Measurements from ENCODE around the gene TALDO1.

TALDO1 gene

DNA sequence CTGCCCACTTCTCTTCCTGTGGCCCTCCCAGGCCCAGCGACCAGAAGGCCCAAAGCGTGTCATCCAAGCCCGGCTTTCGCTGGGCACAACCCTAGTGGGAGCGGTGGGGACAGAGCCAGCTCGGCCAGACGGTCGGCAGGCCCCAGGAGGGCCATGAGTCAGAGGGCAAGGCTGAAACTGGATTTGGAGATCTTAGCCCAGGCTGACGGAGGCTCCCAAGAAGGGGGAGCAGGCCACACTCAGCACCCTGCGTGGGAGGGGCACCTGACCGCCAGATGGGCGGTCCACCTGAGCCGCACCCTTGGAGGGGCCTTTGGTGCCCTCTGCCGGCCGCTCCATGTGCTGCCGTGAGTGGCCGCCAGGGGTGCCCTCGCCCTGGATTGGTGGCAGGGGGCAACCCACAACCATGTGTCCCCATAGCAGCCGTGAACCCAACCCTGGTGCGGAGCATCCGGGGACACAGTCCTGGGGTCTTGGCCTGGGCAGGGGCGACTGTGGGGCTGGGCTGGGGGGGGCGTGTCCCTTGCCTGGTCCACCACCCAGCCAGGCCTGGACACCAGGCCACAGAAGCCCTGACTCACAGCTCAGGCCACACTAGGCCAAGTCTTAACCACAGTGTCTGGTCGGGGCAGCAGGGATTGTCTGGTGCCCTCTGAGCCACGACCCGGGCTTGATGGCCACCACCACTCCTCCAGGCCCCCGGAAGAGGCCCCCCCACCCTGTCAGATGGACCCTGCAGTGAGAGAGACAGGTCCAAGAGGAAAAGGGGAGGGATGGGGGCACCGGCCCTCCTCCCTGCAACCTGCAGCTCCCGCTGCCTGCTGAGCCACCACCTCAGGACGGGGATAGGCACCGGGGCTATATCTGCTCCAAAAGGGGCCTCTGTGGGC lies 19.2 kb upstream of the TALDO1 start:
- peak; percentile 78 for TF ChIP-seq NFIC (IDR thresholded peaks at IDR 0.05)
- TF ChIP-seq TEAD4 (IDR thresholded peaks at IDR 0.05): no peak; the same call in 1 of the 2 replicates
- TF ChIP-seq CEBPB (IDR thresholded peaks at IDR 0.05): no peak
- peak; percentile 15; the same call in 1 of the 2 replicates for TF ChIP-seq FOXM1 (IDR thresholded peaks at IDR 0.05; ENCODE audit: borderline replicate concordance, low read depth)
- TF ChIP-seq EGR1 (IDR thresholded peaks at IDR 0.05): peak; percentile 96
- TF ChIP-seq TCF12 (IDR thresholded peaks at IDR 0.05; ENCODE audit: low read depth): peak; percentile 86
- TF ChIP-seq, protein P1, sequence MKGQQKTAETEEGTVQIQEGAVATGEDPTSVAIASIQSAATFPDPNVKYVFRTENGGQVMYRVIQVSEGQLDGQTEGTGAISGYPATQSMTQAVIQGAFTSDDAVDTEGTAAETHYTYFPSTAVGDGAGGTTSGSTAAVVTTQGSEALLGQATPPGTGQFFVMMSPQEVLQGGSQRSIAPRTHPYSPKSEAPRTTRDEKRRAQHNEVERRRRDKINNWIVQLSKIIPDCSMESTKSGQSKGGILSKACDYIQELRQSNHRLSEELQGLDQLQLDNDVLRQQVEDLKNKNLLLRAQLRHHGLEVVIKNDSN (IDR thresholded peaks at IDR 0.05): peak; percentile 87
- 0 out of 2 replicates have a peak, but pooled peaks have one; percentile 14 for TF ChIP-seq TAF1 (IDR thresholded peaks at IDR 0.05; ENCODE audit: low read depth)
- TF ChIP-seq, protein P2, sequence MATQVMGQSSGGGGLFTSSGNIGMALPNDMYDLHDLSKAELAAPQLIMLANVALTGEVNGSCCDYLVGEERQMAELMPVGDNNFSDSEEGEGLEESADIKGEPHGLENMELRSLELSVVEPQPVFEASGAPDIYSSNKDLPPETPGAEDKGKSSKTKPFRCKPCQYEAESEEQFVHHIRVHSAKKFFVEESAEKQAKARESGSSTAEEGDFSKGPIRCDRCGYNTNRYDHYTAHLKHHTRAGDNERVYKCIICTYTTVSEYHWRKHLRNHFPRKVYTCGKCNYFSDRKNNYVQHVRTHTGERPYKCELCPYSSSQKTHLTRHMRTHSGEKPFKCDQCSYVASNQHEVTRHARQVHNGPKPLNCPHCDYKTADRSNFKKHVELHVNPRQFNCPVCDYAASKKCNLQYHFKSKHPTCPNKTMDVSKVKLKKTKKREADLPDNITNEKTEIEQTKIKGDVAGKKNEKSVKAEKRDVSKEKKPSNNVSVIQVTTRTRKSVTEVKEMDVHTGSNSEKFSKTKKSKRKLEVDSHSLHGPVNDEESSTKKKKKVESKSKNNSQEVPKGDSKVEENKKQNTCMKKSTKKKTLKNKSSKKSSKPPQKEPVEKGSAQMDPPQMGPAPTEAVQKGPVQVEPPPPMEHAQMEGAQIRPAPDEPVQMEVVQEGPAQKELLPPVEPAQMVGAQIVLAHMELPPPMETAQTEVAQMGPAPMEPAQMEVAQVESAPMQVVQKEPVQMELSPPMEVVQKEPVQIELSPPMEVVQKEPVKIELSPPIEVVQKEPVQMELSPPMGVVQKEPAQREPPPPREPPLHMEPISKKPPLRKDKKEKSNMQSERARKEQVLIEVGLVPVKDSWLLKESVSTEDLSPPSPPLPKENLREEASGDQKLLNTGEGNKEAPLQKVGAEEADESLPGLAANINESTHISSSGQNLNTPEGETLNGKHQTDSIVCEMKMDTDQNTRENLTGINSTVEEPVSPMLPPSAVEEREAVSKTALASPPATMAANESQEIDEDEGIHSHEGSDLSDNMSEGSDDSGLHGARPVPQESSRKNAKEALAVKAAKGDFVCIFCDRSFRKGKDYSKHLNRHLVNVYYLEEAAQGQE (IDR thresholded peaks at IDR 0.05; ENCODE audit: low read depth): no peak
- peak; percentile 70 for TF ChIP-seq EP300 (IDR thresholded peaks at IDR 0.05; ENCODE audit: borderline replicate concordance)
- TF ChIP-seq ZBTB7A (IDR thresholded peaks at IDR 0.05; ENCODE audit: low read depth): peak; percentile 80
- TF ChIP-seq, protein P3, sequence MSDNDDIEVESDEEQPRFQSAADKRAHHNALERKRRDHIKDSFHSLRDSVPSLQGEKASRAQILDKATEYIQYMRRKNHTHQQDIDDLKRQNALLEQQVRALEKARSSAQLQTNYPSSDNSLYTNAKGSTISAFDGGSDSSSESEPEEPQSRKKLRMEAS (IDR thresholded peaks at IDR 0.05): peak; percentile 77
- peak; percentile 84 for TF ChIP-seq RAD21 (IDR thresholded peaks at IDR 0.05; ENCODE audit: low read depth)
- peak; percentile 24; the same call in 1 of the 2 replicates for TF ChIP-seq YY1 (IDR thresholded peaks at IDR 0.05; ENCODE audit: low read depth)
- 0 out of 2 replicates have a peak, but pooled peaks have one; percentile 12 for TF ChIP-seq CREB1 (IDR thresholded peaks at IDR 0.05; ENCODE audit: low read depth)

DNA sequence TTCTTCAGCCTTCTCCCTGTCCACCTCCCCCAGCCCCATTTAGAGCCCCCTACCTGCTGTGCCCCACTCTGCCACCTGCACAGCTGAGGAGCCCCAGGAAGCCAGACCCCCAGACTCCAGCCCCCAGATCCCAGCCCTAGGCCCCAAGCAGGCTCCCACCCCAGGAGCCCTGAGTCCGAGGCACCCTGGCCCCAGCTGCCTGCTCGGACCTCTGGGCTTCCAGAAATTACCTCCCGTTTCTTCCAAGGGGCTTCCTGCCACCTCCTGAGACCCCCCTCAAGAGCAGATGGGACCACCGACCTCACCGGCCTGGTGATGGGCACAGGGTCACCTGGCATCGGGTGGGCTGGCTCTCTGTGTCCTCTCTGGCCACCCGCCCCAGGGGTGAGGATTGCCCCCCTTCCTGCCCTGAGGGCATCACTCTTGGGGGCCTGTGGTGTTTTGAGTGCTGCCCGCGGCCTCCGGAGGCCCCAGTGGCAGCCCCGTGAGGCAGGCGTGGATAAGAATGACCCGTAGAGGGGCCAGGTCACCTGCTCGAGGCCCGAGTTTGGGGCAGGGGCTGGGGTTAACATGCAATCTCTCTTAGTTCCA lies 18.3 kb upstream of the TALDO1 start:
- TF ChIP-seq NFIC (IDR thresholded peaks at IDR 0.05) (no peak), EGR1 (IDR thresholded peaks at IDR 0.05) (no peak), FOXM1 (IDR thresholded peaks at IDR 0.05; ENCODE audit: borderline replicate concordance, low read depth) (no peak), YY1 (IDR thresholded peaks at IDR 0.05; ENCODE audit: low read depth) (no peak), TAF1 (IDR thresholded peaks at IDR 0.05; ENCODE audit: low read depth) (no peak), RAD21 (IDR thresholded peaks at IDR 0.05; ENCODE audit: low read depth) (no peak), CREB1 (IDR thresholded peaks at IDR 0.05; ENCODE audit: low read depth) (no peak), EP300 (IDR thresholded peaks at IDR 0.05; ENCODE audit: borderline replicate concordance) (no peak), TEAD4 (IDR thresholded peaks at IDR 0.05) (no peak), ZBTB7A (IDR thresholded peaks at IDR 0.05; ENCODE audit: low read depth) (no peak), TCF12 (IDR thresholded peaks at IDR 0.05; ENCODE audit: low read depth) (no peak), CEBPB (IDR thresholded peaks at IDR 0.05) (no peak)
- TF ChIP-seq, protein P1 (IDR thresholded peaks at IDR 0.05): no peak
- TF ChIP-seq, protein P3 (IDR thresholded peaks at IDR 0.05): no peak
- TF ChIP-seq, protein P2 (IDR thresholded peaks at IDR 0.05; ENCODE audit: low read depth): no peak

DNA sequence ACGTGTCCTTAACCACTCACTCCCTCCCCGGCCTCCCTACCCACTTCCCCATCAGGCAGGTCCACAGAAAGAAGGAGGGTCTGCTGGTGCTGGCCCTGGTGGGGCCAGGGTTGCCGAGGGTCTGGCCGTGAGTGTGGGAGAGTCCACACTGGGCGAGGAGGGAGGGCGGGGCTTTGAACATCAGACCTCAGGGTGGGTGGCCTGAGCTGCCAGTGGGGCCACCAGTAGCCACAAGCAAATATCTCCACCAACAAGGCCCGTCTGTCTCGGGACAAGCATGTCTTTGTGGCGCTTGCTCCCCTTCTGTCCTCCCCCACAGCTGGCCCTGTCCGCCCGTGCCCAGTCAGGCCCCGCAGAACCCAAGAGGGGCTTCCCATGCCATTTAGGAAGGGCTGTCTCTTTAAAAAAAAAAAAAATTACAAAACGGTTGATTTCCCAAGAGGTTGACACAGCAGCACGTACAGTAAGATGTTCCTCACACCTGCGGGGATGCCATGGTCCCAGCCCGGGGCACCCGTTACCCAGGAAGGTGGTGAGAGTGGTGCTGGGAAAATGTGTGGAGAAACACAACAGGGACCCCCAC lies 17.7 kb upstream of the TALDO1 start:
- TF ChIP-seq NFIC (IDR thresholded peaks at IDR 0.05): no peak
- no peak for TF ChIP-seq EP300 (IDR thresholded peaks at IDR 0.05; ENCODE audit: borderline replicate concordance)
- TF ChIP-seq, protein P3 (IDR thresholded peaks at IDR 0.05): no peak
- TF ChIP-seq, protein P1 (IDR thresholded peaks at IDR 0.05): no peak
- TF ChIP-seq TEAD4 (IDR thresholded peaks at IDR 0.05): no peak

DNA sequence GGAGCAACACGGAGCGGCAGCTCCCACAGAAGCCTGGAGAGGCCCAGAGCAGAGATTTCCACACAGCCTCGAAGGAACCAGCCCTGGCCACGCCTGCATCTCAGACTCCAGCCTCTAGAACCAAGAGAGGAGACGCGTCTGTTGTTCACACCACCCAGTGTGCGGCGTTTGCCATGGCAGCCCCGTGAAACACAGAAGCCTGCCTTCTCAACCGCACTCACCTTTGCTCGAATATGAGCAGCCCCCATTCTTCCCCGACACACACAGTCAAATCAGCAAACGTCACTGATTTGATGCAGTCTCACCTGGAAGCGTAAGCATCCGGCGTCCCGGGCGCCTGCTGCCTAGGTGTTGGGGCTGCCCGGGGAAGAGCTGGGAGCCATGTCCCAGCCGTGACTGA lies 14.2 kb upstream of the TALDO1 start:
- no peak for TF ChIP-seq EGR1 (IDR thresholded peaks at IDR 0.05)
- TF ChIP-seq, protein P3 (IDR thresholded peaks at IDR 0.05): no peak
- TF ChIP-seq, protein P2 (IDR thresholded peaks at IDR 0.05; ENCODE audit: low read depth): no peak
- TF ChIP-seq FOXM1 (IDR thresholded peaks at IDR 0.05; ENCODE audit: borderline replicate concordance, low read depth): no peak
- TF ChIP-seq ZBTB7A (IDR thresholded peaks at IDR 0.05; ENCODE audit: low read depth): no peak
- TF ChIP-seq YY1 (IDR thresholded peaks at IDR 0.05; ENCODE audit: low read depth): no peak
- no peak for TF ChIP-seq RAD21 (IDR thresholded peaks at IDR 0.05; ENCODE audit: low read depth)
- no peak for TF ChIP-seq TEAD4 (IDR thresholded peaks at IDR 0.05)

Measured in Ishikawa (cell line).